Cardiac fibroblast (primary cell): ENCODE data around the gene SCP2.
"Not testable (repeated sequence)": the region's sequence is repeated elsewhere in the genome, so short reads cannot be mapped to it uniquely, and the experiment has no call there.

ENCODE experiments used
- DNase-seq, 2 donors: peaks; one replicate each; pipeline versions ENCODE4 v3.0.0 to v3.0.0-alpha.2; 2010; ENCODE audit warnings: low read depth in 2 of 2
- H3K4me3 ChIP-seq, 2 donors: replicated peaks in 1 of 2; 1 replicate in 1 of 2; 2 replicates in 1 of 2; pipeline ENCODE4 v1.5.1; 2011; ENCODE audit warnings: low read depth in 2 of 2, low read length in 2 of 2, mild to moderate bottlenecking in 2 of 2, moderate library complexity in 1 of 2
- TF ChIP-seq, protein P1 (sequence below): IDR thresholded peaks from one replicate; pipeline ENCODE4 v1.5.1; 2011; ENCODE audit warnings: low read depth, mild to moderate bottlenecking, low read length, inconsistent platforms

Gene SCP2

DNA sequence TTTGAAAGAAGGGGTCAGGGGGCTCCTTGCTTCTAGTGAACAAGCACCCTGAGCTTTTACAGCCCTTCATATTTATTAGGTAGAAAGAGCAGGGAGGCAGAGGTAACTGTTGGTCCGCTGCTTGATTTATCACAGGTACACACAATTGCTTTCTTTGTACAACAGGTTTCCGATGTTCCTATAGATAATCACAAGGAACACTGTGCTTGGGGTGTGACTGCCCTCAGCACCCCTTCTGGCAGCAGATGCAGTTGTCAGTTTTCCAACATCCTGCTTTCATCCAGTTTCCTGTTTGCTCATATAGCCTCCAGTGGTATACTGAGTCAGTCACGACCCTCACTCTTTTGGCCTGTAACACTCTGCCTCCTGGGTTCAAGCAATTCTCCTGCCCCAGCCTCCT lies 40.6 kb downstream of the SCP2 start:
- H3K4me3 ChIP-seq: no peak overlapping the region
- TF ChIP-seq, protein P1, sequence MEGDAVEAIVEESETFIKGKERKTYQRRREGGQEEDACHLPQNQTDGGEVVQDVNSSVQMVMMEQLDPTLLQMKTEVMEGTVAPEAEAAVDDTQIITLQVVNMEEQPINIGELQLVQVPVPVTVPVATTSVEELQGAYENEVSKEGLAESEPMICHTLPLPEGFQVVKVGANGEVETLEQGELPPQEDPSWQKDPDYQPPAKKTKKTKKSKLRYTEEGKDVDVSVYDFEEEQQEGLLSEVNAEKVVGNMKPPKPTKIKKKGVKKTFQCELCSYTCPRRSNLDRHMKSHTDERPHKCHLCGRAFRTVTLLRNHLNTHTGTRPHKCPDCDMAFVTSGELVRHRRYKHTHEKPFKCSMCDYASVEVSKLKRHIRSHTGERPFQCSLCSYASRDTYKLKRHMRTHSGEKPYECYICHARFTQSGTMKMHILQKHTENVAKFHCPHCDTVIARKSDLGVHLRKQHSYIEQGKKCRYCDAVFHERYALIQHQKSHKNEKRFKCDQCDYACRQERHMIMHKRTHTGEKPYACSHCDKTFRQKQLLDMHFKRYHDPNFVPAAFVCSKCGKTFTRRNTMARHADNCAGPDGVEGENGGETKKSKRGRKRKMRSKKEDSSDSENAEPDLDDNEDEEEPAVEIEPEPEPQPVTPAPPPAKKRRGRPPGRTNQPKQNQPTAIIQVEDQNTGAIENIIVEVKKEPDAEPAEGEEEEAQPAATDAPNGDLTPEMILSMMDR: no peak
- no peak for DNase-seq

DNA sequence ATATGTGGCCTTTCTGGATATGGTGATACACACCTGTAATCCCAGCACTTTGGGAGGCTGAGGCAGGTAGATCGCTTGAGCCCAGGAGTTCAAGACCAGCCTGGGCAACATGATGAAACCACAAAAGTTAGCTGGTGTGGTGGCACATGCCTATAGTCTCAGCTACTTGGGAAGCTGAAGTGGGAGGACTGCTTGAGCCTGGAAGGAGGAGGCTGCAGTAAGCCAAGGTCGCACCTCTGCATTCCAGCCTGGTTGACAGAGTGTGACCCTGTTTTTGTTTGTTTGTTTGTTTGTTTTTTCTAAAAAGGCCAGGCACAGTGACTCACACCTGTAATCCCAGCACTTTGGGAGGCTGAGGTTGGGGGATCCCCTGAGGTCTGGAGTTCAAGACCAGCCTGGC lies 42.2 kb downstream of the SCP2 start:
- not testable (repeated sequence) for H3K4me3 ChIP-seq, DNase-seq

DNA sequence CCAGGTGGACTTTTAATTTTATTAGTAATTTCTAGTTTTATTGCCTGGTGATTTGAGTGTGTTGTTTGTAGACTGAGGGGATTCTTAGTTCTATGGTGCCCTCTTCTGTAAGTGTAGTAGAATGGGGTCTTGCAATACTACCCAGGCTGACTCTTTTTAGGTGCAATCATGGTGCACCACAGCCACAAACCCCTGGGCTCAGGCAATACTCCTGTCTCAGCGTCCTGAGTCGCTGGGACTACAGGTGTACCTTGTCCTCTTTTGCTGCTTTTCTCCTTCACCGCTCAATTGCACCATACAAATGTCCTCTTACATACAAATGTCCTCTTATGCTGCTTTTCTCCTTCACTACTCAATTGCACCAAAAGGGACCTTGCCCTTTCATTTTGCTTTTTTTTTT lies 43.1 kb downstream of the SCP2 start:
- no peak overlapping the region for H3K4me3 ChIP-seq
- DNase-seq: peak; percentile 34 to 54
- TF ChIP-seq, protein P1: no peak

DNA sequence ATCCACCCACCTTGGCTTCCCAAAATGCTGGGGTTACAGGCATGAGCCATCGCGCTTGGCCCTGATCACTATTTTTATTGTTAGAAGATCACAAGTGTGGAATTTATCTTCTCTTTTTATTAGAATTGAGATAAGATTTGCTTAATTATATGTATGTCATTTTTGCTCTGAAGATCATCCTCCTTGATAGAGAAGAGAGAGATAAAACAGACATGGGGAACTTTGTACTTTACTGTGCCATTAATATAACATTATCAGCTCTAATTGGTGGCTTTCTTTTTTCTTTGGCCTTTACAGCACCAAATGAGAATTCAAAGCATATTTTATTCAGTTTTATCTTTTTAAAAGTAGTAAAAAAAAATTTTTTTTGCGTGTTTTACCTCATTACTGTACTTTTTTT lies 46.8 kb downstream of the SCP2 start:
- no peak for DNase-seq
- H3K4me3 ChIP-seq: no peak overlapping the region
- TF ChIP-seq, protein P1: no peak

DNA sequence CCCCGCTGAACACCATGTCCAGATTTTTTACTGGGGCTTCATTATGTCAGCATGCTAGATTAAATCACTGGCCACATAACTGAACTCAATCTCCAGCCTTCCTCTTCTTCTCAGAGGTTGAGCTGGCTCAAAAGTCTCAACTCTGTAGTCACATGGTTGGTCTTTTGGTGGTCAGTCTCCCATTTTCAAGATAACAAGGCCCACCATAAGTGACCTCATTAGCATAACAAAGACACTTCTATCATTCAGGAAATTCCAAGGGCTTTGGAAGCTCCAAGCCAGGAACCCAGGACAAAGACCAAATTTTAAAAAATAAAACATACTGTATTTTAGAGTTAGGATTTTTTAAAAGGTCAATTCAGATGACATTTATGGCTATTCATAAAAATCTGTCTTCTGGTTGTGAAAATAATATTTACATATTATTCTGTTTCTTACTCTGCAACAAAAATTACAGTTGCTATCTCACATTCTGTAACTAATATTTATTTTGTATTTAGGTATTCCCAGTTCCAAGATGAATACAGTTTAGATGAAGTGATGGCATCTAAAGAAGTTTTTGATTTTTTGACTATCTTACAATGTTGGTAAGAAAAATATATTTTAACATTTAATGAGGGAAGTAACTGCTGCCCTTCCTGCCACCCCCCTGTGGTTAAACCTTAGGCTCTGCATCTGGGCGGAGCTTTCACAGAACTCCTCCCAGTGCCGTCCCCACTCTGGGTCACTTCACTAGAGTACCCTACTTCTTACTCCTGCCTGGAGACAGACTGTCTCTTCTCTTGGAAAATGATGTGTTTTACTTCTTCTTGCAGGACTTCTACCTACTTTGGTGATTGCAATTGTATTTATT lies 49.3 kb downstream of the SCP2 start:
- DNase-seq: no peak
- no peak overlapping the region for H3K4me3 ChIP-seq
- TF ChIP-seq, protein P1: no peak

DNA sequence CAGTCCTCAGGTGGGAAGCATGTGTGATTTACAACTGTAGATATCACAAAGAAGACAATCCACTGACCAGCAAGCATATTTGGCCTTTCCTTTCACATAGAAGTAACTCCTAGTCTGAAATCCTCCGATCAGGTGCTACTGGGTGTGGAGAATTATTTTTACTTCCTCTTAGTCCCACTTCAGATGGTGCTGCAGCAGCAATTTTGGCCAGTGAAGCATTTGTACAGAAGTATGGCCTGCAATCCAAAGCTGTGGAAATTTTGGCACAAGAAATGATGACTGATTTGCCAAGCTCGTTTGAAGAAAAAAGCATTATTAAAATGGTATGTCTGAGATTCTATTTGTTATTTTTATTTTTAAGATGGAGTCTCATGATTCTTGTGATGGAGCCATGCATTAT lies 51.0 kb downstream of the SCP2 start:
- no peak for DNase-seq
- H3K4me3 ChIP-seq: no peak overlapping the region
- TF ChIP-seq, protein P1: no peak

DNA sequence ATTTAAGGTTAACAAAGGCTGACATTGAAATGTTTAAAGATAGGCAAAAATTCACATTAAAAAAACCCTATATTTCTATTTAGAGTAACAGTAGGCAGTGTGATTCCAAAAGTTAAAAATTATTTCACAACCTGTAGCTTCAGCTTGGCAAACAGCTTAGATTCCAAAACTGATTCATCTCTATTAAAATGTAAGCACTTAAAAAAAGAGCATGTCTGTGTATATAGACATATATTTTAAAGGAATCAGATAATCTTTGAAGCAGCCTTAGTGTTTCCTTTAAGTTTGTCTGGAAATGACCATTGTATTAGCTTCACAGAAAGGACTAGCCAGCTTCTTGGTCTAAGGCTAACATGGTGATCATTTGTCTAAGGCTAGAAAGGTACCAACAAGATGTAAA lies 65.7 kb downstream of the SCP2 start:
- not testable (repeated sequence) for DNase-seq, H3K4me3 ChIP-seq

DNA sequence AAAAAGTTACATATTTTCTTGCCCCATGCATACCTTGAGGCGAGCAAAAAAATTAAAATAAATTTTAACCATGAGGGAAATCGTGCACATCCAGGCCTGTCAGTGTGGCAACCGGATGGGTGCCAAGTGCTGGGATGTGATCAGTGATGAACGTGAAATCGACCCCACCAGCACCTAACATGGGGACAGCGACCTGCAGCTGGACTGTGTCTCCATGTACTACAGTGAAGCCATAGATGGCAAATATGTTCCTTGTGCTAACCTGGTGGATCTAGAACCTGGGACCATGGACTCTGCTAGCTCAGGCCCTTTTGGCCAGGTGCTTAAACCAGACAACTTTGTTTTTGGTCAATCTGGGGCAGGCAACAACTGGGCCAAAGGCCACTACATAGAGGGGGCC lies 67.6 kb downstream of the SCP2 start:
- TF ChIP-seq, protein P1: no peak
- DNase-seq: no peak
- H3K4me3 ChIP-seq: no peak overlapping the region
